AG20443 (cell line): Measurements from ENCODE around the gene RHCE.
"Not testable (repeated sequence)": the region's sequence is repeated elsewhere in the genome, so short reads cannot be mapped to it uniquely, and the experiment has no call there.

ENCODE experiments used
- DNase-seq: peaks from one replicate; pipeline ENCODE4 v3.0.0; 2012; ENCODE audit warnings: low spot score, mixed read lengths

Gene RHCE

GRCh38 chr1:25398079-25398478, 22.5 kb downstream of the RHCE start:
- DNase-seq: not testable (repeated sequence)

DNA sequence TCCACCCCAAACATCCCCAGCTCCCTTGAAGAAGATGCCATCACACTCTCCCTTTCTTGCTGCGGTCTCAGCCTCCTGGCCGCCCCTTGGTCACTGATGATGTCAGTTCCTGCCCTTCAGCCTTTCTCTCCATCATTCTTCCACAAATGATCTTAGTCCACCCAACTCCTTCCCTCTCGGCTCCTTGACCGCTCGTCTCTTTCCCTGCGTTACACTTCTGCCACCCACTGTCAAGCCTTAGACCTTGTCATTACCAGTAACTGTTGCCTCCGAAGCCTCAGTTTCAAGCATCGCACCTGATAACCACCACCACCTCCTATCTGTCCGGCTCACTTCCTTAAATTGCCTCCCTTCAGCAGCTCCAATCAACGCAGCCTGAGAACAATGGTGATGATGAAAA, 23.1 kb downstream of the RHCE start:
- DNase-seq: not testable (repeated sequence)

DNA sequence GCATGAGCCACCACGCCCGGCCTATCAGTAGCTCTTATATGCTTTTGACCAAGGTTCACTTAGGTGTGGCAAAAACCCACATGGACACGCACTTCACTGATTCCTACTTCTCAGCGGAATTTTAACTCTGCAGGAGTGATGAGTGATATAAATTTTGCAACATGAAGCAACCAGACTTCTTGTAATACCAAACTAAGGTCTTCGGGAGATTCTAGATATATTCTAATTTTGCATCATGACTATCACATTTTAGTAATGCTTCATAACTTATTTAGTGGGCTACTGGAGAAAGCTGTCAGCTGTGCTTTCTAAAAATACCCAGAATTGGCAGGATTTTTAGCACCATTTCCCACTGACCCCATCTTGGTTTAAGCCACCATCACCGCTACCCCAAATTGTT, 27.8 kb downstream of the RHCE start:
- no peak for DNase-seq

DNA sequence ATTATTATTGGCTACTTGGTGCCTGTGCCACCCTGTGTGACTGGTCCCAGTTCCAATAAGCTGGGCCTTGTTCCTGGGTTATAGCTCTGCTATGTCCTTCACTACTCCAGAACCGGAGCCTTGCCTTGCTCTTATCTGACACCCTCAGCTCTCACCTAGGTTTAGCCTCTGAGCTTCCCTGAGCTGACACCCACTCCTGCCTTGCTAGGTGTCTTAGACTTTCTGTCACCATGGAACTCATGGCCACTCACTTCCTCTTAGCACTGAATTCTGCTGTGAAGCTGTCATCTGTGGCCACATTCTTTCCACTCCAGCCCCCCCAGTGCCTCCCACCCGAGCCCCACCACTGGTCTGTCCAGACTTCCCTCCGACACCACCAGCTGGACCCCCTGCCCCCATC, 30.9 kb downstream of the RHCE start:
- DNase-seq: not testable (repeated sequence)

DNA sequence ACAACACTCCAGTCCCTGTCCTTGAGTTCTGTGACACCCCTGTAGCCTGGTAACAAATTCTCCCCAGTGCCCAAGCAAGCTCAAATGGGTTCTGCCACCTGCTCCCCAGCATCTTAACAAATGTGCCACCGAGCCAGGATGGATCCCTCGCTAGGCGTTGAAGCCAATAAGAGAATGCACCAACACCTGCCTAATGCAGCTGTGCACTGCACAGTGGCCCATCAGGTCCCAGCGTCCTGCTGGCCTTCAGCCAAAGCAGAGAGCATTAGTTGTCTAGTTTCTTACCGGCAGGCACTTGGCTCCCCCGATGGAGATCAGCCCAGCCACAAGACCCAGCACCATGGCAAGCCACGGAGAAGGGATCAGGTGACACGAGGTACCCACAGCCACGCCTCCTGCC, 31.9 kb downstream of the RHCE start:
- not testable (repeated sequence) for DNase-seq

DNA sequence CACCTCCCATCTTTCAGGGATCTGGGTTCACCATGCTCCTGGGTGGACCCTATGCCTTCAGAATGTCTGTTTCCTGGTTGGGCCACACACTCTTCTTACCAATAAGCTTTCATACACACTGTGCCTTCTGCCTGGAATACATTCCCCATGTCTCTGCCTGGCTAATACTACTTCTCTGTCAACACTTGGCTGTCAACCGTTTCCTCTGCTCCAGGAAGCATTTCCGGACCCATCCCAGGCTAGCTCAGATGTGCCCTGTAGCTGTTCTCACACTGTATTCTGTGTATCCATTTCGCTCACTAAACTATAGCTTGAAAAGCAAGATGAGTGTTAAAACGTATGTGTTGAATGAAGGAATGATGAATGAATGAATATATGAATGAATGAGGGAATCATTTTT, 33.5 kb downstream of the RHCE start:
- not testable (repeated sequence) for DNase-seq

DNA sequence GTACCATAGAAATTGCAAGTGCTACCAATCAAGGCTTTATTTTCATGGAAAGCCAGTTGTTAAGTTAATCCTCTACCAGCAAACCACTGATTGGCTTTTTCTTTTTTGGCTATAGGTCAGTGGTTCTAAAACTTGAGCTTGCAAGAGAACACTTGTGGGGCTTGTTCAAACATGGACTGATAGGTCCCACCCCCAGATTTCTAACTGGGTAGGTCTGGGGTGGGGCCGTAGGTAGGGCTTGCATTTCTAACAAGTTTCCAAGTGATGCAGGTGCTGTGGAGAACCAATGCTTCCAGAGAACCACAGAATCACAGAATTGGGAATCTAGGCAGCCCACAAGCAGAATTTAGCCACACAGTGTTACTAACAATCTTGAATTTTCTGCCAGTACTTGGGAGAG, 36.8 kb downstream of the RHCE start:
- DNase-seq: not testable (repeated sequence)

- peak; percentile 62 for DNase-seq
These were observed 37.5 kb downstream of the RHCE start for GRCh38 chr1:25383090-25383489.

GRCh38 chr1:25382543-25382942, 38.1 kb downstream of the RHCE start:
- not testable (repeated sequence) for DNase-seq

- not testable (repeated sequence) for DNase-seq
These were observed 42.3 kb downstream of the RHCE start for GRCh38 chr1:25378367-25378766.

DNA sequence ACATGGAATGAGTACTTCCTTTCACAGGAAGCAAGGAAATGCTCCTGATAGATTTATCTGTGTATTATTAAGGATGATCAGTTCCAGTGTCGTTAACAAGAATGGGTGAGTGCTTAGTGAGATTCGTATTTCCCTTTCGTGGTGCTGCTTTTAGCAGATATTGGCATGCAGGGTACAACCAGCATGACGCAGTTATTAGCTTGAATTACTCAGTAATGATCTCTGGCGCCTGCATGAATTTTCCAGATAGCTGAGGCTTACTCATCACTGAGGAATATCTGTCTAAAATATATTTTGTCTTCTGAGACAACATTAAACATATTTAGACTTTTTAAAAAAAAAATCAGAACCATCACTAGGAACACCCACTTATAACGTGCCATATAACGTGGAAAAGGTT, 48.9 kb downstream of the RHCE start:
- DNase-seq: peak; percentile 65

GRCh38 chr1:25369691-25370271, 50.8 kb downstream of the RHCE start:
- not testable (repeated sequence) for DNase-seq

GRCh38 chr1:25369241-25369640, 51.4 kb downstream of the RHCE start:
- no peak for DNase-seq

DNA sequence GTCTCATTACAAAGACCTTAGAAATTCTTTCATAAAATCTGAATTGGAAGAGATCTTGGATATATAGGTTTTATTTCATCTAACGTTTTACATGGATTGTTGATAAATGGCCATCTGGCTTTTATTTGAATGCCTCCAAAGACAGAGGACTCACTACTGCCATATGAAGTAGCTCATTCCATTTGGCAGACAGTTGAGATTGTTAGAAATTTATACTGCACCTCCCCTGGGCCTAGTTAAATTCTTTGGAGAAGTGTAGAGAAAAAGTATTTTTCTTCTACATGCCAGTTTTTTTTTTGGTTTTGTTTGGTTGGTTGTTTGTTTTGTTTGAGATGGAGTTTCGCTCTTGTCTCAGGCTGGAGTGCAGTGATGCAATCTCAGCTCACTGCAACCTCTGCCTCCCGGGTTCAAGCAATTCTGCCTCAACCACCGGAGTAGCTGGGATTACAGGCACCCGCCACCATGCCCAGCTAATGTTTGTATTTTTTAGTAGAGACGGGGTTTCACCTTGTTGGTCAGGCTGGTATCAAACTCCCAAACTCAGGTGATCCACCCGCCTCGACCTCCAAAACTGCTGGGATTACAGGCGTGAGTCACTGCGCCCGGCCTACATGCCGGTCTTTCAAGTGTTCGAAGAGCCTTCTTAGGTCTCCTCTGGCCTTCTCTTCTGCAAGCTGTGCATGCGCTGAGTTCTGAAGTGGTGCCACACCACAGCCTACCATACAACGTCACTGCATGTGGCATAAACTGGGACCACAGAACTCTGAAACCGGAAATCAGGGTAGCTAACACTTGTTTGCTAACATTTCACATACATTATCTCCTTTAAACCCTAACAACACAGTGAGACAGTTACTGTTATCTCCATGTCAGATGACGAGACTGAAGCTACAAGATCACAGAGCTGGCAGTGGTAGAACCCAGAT, 57.7 kb downstream of the RHCE start:
- DNase-seq: not testable (repeated sequence)

- peak; percentile 10 for DNase-seq
These were observed 58.7 kb downstream of the RHCE start for GRCh38 chr1:25361901-25362300.

DNA sequence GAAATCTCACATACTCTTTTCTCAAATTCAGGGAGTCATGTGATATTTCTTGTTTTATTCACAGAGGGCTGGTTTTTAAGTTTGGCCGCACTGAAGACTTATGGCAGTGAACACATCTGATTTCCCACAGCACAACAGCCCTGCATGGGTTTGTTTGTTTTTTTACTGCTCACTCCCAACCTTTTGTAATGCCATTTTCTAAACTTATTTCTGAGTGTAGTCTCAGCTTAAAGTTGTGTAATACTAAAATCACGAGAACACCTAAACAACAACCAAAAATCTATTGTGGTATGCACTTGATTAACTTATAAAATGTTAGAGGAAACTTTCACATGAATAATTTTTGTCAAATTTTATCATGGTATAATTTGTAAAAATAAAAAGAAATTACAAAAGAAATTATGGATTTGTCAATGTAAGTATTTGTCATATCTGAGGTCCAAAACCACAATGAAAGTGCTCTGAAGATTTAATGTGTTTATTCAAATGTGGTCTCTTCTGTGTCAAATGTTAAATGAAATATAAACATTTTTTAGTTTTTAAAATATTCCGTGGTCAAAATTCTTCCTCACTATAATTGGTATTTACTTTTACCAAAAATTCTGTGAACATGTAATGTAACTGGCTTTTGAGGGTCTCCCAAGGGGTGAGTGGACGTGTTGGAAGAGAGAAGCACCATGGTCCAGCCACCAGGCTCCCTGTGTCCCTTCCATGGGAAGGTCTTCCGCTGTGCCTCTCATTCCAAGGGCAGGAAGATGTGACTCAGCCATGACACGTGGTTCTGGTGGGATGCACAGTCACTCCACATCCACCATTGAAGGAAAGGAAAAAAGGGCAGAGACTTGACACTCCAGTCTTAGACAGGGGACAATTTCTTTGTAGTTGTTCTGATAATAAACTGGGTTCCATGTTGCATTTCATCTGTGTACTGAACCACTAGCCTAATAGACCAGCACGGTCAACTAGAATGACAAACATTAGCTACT, 59.7 kb downstream of the RHCE start:
- peak; percentile 51 for DNase-seq

DNA sequence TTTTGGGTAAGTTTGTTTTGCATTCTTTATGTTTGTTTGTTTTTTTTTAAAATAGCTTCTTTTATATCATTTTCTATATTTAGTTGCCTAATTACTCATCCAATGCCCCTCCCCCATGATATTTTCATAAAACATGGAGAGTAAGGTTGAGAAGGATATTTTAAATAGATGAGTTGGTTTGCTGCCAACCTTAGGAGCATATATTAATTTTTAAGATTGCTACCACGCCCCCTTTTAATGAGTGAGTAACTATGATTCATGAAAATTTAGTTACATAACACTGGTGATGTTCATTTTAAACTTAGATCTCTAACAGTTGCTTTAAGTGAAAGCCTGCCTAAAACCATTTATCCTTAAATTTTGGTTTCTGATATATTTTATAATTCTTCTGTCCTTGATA, 63.8 kb downstream of the RHCE start:
- DNase-seq: peak; percentile 24

GRCh38 chr1:25356441-25356840, 64.2 kb downstream of the RHCE start:
- no peak for DNase-seq

GRCh38 chr1:25355841-25356395, 64.7 kb downstream of the RHCE start:
- no peak for DNase-seq

- DNase-seq: no peak
These were observed 71.0 kb downstream of the RHCE start for GRCh38 chr1:25349606-25350005.

- DNase-seq: no peak
These were observed 73.1 kb downstream of the RHCE start for GRCh38 chr1:25347556-25347955.

- DNase-seq: peak; percentile 29
These were observed 76.8 kb downstream of the RHCE start for GRCh38 chr1:25343872-25344271.
